Activated CD4-positive, CD25-positive, alpha-beta regulatory T cell treated with anti-CD3 and anti-CD28 coated beads, Interleukin-2, amount 50 U/mL, for 16 hours (primary cell): Measurements from ENCODE around the gene IKZF1.

ENCODE experiments used
- DNase-seq: peaks from one replicate; pipeline ENCODE4 v3.0.0-alpha.2; 2020; ENCODE audit warnings: low read depth, low spot score

IKZF1 gene

GRCh38 chr7:50376056-50376820, 71.7 kb downstream of the IKZF1 start:
- DNase-seq = no peak

GRCh38 chr7:50377356-50377755, 72.8 kb downstream of the IKZF1 start:
- DNase-seq = no peak

GRCh38 chr7:50379082-50379481, 74.6 kb downstream of the IKZF1 start:
- no peak for DNase-seq

- DNase-seq = no peak
Observed at GRCh38 chr7:50379539-50379938, 75.0 kb downstream of the IKZF1 start.

GRCh38 chr7:50382455-50382854, 77.9 kb downstream of the IKZF1 start:
- DNase-seq = no peak

- no peak for DNase-seq
Observed at GRCh38 chr7:50387351-50387750, 82.8 kb downstream of the IKZF1 start.

- DNase-seq = no peak
Observed at GRCh38 chr7:50389961-50390360, 85.4 kb downstream of the IKZF1 start.

- no peak for DNase-seq
Observed at GRCh38 chr7:50391386-50391785, 86.9 kb downstream of the IKZF1 start.

- no peak for DNase-seq
Observed at GRCh38 chr7:50393076-50393475, 88.6 kb downstream of the IKZF1 start.

GRCh38 chr7:50393547-50394252, 89.2 kb downstream of the IKZF1 start:
- DNase-seq = no peak

GRCh38 chr7:50394315-50394714, 89.8 kb downstream of the IKZF1 start:
- no peak for DNase-seq

GRCh38 chr7:50396856-50397255, 92.3 kb downstream of the IKZF1 start:
- DNase-seq = no peak

GRCh38 chr7:50397320-50397970, 92.9 kb downstream of the IKZF1 start:
- no peak for DNase-seq

GRCh38 chr7:50397971-50398324, 93.4 kb downstream of the IKZF1 start:
- no peak for DNase-seq

- DNase-seq = no peak
Observed at GRCh38 chr7:50399206-50399605, 94.7 kb downstream of the IKZF1 start.

GRCh38 chr7:50399635-50400034, 95.1 kb downstream of the IKZF1 start:
- DNase-seq = no peak

- DNase-seq = no peak
Observed at GRCh38 chr7:50400114-50400513, 95.6 kb downstream of the IKZF1 start.

- no peak for DNase-seq
Observed at GRCh38 chr7:50404392-50404791, 99.9 kb downstream of the IKZF1 start.

- no peak for DNase-seq
Observed at GRCh38 chr7:50405221-50405620, 100.7 kb downstream of the IKZF1 start.

- no peak for DNase-seq
Observed at GRCh38 chr7:50406935-50407334, 102.4 kb downstream of the IKZF1 start.

- DNase-seq = no peak
Observed at GRCh38 chr7:50409856-50410745, 105.6 kb downstream of the IKZF1 start.

GRCh38 chr7:50411332-50411731, 106.8 kb downstream of the IKZF1 start:
- DNase-seq = no peak
